ENCODE results near the gene TEX14.
"Not testable (repeated sequence)": the region's sequence is repeated elsewhere in the genome, so short reads cannot be mapped to it uniquely, and the experiment has no call there.

Gene TEX14

GRCh38 chr17:58686980-58687379 lies 4.9 kb downstream of the TEX14 start:
- no peak for DNase-seq

GRCh38 chr17:58684462-58684861 lies 7.4 kb downstream of the TEX14 start:
- DNase-seq: not testable (repeated sequence)

- DNase-seq: no peak
Measured at GRCh38 chr17:58684003-58684402, 7.8 kb downstream of the TEX14 start.

DNA sequence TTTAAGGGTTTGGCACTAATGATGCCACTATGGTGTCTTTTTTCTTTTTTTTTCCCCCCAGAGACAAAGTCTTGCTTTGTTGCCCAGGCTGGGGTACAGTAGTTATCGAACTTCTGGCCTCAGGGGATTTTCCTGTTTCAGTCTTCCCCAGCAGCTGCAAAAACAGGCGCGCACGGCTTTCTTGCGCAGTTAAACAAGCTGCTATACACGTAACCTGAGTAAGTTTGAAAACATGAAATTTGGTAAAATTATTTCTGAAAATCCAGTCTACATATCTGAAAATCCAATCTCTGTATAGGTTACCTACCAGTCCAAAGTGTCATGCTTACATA lies 11.8 kb downstream of the TEX14 start:
- no peak for DNase-seq

DNA sequence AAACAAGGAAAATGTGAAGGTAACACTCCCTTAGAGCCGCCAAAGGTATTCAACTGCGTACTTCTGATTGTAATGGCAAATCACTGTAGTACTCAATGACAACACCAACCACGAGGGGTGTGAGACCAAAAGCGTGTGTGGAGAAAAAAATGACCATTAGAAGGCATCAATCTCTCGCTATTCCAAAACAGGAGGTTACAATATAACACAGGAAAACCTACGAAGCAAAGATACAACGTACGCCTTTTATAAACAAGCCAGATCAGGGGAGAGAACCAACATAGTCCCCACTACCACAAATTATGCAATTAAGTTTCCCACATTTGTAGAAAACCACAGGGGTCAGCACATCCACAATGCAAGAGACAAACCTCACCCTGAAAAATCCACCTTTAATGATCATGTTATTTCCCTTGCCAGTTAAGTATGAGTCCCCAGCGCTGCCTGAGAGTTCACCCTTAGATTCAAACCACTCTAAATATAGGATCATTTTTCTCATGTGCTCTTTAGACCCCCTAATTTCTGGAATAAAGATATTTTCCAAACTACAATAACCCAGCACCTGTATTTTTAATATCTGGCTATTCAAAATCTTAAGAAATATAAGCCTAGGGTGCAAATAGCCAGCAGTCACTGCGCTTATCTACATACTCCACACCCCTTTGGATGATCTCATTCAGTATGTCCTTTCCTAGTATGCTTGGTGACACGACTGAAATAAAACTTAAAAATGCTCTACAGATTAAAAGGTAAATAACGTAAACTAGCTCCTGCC lies 12.4 kb downstream of the TEX14 start:
- DNase-seq: no peak

DNA sequence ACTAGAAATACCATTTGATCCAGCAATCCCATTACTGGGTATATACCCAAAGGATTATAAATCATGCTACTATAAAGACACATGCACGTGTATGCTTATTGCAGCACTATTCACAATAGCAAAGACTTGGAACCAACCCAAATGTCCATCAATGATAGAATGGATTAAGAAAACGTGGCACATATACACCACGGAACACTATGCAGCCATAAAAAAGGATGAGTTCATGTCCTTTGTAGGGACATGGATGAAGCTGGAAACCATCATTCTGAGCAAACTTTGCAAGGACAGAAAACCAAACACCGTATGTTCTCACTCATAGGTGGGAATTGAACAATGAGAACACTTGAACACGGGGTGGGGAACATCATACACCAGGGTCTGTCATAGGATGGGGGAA lies 13.6 kb downstream of the TEX14 start:
- not testable (repeated sequence) for DNase-seq

- no peak for DNase-seq
Measured at GRCh38 chr17:58677194-58677880, 14.5 kb downstream of the TEX14 start.

GRCh38 chr17:58671969-58672368 lies 19.9 kb downstream of the TEX14 start:
- no peak for DNase-seq

DNA sequence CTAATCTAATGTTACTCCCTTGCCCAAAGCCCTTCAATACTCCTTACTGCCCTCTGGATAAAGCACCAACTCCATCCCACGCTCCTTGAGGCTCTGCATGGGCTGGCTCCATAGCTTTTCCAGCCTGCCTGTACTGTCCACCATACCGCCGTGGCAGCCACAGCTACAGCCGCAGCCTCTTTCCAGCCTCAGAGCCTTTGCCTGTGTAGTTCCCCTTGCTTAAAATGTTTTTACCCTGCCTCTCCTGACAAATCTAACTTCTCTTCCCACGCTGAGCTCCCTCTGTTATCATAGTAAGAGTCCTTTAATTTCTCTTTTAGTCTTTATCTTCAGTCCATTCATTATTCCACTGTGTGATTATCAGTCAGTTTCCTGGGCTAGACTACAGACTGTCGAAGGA lies 22.0 kb downstream of the TEX14 start:
- no peak for DNase-seq

- DNase-seq: no peak
Measured at GRCh38 chr17:58668598-58668935, 23.3 kb downstream of the TEX14 start.

GRCh38 chr17:58667934-58668597 lies 23.8 kb downstream of the TEX14 start:
- DNase-seq: no peak

GRCh38 chr17:58666858-58667267 lies 25.0 kb downstream of the TEX14 start:
- peak in 1 of 2 donors; percentile 58 for DNase-seq

DNA sequence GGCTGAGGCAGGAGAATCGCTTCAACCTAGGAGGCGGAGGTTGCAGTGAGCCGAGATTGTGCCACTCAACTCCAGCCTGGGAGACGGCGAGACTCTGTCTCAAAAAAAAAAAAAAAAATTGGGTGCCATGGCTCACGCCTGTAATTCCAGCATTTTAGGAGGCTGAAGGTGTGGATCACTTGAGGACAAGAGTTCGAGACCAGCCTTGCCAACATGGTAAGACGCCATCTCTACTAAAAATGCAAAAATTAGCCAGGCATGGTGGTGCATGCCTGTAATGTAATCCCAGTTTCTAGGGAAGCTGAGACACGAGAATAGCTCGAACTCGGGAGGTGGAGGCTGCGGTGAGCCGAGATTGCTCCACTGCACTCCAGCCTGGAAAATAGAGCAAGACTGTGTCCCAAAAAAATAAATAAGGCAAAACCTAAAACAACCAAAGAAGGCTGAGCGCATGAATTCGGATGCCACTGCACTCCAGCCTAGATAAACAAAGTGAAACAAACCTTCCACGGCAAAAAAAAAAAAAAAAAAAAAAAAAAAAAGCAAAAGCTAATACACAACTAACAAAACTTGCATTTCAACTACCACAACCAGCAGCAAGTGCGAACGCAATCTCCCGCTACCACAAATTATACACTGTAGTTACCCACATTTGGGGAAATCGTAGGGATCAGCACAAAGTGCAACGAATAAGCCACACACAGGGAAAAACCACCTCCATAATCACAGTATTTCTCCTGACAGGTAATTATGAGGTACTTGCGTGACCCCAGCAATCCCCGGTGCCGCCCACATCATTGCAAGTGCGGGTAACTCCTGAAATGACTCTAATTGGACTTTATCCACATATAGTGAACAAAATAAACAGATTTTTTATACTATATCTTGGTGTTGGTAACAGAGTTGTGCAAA lies 25.6 kb downstream of the TEX14 start:
- no peak for DNase-seq

GRCh38 chr17:58664302-58664701 lies 27.5 kb downstream of the TEX14 start:
- DNase-seq: no peak

GRCh38 chr17:58661499-58661898 lies 30.3 kb downstream of the TEX14 start:
- no peak for DNase-seq

DNA sequence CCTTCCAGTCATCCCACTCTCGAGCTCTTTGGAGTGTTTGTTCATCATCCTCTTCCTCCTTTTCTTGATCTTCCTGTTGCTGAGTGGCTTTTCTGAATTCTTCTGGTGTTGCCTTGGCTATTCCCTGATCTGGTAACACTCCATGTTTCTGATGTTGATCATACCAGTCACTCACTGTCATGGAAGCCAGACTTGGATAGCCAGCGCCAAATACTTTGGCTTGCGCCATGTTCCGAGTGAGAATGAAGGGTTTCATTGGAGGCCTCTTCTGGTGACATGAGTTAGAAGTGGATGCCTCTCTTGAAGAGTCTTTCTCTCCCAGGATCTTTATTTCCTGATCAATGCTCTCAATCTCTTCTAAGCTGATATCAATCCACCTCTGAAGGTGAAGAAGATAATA lies 31.2 kb downstream of the TEX14 start:
- DNase-seq: no peak

DNA sequence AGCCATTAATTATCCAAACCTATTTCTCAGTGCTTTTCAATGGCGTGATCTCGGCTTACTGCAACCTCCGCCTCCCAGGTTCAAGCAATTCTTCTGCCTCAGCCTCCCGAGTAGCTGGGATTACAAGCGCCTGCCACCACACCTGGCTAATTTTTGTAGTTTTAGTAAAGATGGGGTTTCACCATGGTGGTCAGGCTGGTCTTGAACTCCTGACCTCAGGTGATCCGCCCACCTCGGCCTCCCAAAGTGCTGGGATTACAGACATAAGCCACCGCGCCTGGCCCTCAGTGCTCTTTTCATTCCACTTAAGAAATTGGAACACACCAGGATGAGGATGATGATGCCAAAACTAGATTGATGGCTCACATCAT lies 32.1 kb downstream of the TEX14 start:
- not testable (repeated sequence) for DNase-seq

DNA sequence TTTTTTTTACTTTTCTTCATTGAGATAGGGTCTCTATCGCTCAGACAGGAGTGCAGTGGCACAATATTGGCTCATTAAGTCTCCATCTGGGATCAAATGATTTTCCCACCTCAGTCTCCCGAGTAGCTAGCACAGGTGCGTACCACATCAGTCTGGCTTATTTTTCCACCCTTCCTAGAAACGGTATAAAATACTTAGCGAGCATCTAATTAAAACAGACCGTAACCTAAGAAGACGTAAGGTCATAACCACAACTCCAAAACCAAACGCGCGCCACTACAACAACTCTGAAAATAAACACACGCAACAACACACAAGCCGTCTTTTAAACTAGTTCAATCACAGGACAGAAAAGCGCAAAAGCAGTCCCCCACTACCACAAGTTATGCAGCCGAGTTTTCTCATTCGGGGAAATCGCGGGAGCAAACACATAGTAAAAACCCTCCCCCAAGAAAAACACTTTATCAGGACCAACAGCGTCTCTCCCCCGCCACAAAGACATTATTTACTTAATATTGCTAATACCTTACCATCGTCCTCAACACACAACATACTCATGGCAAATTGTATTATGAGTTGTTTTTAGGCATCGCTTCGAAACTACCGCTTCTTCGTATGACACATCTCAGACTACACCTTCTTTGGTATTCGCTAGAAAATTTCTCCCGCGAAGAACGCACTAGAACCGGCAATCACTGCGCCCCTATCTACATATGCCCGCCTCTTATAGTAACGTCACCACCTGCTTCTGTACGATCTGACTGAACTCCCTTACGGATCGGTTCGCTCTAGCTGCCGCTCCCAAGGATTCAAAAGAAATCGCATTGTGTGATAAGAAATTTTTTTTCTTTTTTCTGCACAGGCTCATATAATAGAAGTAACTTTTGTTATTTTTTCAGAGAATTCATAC lies 32.8 kb downstream of the TEX14 start:
- DNase-seq: peak; percentile 76 to 92

GRCh38 chr17:58657962-58658803 lies 33.7 kb downstream of the TEX14 start:
- DNase-seq: not testable (repeated sequence)

- no peak for DNase-seq
Measured at GRCh38 chr17:58648236-58648635, 43.6 kb downstream of the TEX14 start.

DNA sequence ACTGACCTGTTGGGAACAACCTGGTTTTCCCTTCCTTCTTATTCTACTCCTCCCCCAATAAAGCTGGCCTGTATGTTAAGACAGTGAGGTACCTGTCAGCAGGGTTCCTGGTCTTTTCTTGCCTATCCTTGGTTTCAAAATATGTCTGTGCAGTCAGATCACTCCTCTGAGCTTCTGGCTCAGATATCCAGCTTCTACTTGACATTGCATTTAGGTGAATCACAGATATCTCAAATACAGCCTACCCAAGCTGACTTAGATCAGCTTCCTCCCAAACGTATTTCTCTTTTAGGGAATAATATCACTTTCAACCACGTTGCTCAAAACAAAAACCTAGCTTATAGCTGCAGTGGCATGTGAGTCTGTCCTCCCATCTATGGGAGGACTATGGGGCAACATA lies 48.7 kb downstream of the TEX14 start:
- DNase-seq: no peak
